Measurements from ENCODE around the gene TMA7.

DNA sequence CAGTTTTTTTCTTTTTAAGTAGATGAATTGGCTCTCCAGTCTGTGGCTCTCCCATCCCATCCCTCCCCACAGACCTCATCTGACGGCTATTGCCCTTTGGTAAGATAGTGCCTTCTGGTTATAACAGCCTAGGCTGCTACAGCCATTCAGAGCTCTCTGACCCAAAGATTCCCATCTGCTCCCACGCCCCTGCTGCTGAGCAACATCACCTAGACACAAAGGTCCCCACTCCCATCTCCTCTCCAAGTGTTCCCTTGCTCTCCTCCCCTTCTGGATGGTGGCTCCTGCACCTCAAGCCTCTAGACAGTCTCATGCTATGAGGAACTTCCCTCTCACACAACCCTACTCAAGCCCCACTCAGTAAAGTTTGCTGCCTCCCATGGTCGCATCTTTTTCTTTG, 44.3 kb upstream of the TMA7 start:
- TF ChIP-seq, protein P1, sequence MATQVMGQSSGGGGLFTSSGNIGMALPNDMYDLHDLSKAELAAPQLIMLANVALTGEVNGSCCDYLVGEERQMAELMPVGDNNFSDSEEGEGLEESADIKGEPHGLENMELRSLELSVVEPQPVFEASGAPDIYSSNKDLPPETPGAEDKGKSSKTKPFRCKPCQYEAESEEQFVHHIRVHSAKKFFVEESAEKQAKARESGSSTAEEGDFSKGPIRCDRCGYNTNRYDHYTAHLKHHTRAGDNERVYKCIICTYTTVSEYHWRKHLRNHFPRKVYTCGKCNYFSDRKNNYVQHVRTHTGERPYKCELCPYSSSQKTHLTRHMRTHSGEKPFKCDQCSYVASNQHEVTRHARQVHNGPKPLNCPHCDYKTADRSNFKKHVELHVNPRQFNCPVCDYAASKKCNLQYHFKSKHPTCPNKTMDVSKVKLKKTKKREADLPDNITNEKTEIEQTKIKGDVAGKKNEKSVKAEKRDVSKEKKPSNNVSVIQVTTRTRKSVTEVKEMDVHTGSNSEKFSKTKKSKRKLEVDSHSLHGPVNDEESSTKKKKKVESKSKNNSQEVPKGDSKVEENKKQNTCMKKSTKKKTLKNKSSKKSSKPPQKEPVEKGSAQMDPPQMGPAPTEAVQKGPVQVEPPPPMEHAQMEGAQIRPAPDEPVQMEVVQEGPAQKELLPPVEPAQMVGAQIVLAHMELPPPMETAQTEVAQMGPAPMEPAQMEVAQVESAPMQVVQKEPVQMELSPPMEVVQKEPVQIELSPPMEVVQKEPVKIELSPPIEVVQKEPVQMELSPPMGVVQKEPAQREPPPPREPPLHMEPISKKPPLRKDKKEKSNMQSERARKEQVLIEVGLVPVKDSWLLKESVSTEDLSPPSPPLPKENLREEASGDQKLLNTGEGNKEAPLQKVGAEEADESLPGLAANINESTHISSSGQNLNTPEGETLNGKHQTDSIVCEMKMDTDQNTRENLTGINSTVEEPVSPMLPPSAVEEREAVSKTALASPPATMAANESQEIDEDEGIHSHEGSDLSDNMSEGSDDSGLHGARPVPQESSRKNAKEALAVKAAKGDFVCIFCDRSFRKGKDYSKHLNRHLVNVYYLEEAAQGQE (IDR thresholded peaks at IDR 0.05), result no peak
- TF ChIP-seq POLR2A (IDR thresholded peaks at IDR 0.05; ENCODE audit: low read length), result no peak
